HepG2 (cell line): ENCODE measurements around the gene HHATL. TPM values are rescaled to one million over a fixed set of nuclear protein-coding genes. Genes with fewer than 3 reads are reported as not detected.

ENCODE experiments used
- ATAC-seq: fragments of 200-7000 bp; cut with Tn5 transposase; 3 replicates; pipeline ENCODE4 v1.9.1; 2020; ENCODE audit warnings: mild to moderate bottlenecking, moderate library complexity
- BruUV-seq: library from RNA; stranded (reverse); fragments of 400-500 nt; replicated peaks from 2 replicates; lab custom pipeline; 2021; lab: Mats Ljungman, UMichigan
- CTCF ChIA-PET: fragments of 300-600 bp; formaldehyde crosslinking; extraction: SDS; loops from one replicate; lab custom pipeline; 2021; ENCODE audit warnings: low total read pairs, inconsistent platforms, low intra/inter-chr PET ratio; lab: Yijun Ruan, JAX
- POLR2A ChIA-PET: fragments of 350-600 bp; sonication (Branson Sonifier 250); formaldehyde crosslinking; loops from one replicate; lab custom pipeline; 2020; ENCODE audit warnings: antibody characterized with exemption, inconsistent platforms; lab: Yijun Ruan, JAX
- DNase-seq: peaks from one replicate; pipeline ENCODE4 v3.0.0-alpha.2; 2015; ENCODE audit warnings: low spot score
- FAIRE-seq: peaks from 3 replicates; lab custom pipeline; 2011; peaks lifted over from hg19 to GRCh38; lab: Jason Lieb, UNC
- H2AFZ ChIP-seq: one replicate; pipeline ENCODE4 v1.6.1; 2011; ENCODE audit warnings: low read length, inconsistent platforms
- H3K27ac ChIP-seq: fragments of 300-600 bp; 3 replicates; pipeline ENCODE4 v1.8.0; 2011; ENCODE audit warnings: mixed run types, mild to moderate bottlenecking, mixed read lengths, low read length, inconsistent platforms; ENCODE audit not compliant: insufficient read depth; ENCODE audit errors: extremely low read length
- H3K27me3 ChIP-seq, 2 experiments: fragments of 200-600 bp in 1 of 2; 2 replicates in 1 of 2; 3 replicates in 1 of 2; pipeline versions ENCODE4 v1.6.0 to v1.8.0; 2011; ENCODE audit warnings: low read length in 2 of 2, mild to moderate bottlenecking in 2 of 2, moderate library complexity in 2 of 2, inconsistent platforms in 1 of 2; ENCODE audit not compliant: insufficient read depth in 2 of 2, control insufficient read depth in 1 of 2
- H3K36me3 ChIP-seq, 2 experiments: fragments of 200-600 bp in 1 of 2; replicated peaks in 1 of 2; 2 replicates in 1 of 2; 3 replicates in 1 of 2; pipeline versions ENCODE4 v1.5.1 to v1.8.0; 2011; ENCODE audit warnings: low read length in 2 of 2, inconsistent platforms in 1 of 2; ENCODE audit not compliant: insufficient read depth in 2 of 2, control insufficient read depth in 1 of 2
- H3K4me1 ChIP-seq: 2 replicates; pipeline ENCODE4 v1.5.1; 2012; ENCODE audit warnings: low read length, inconsistent platforms; ENCODE audit not compliant: insufficient read depth
- H3K4me2 ChIP-seq: 2 replicates; pipeline ENCODE4 v1.6.0; 2011; ENCODE audit warnings: low read depth, low read length, inconsistent platforms
- H3K4me3 ChIP-seq, 3 experiments: fragments of 200-600 bp in 1 of 3; sonication (generic), shearing (Covaris generic) in 1 of 3; replicated peaks in 1 of 3; 2 replicates each; pipeline ENCODE4 v1.5.1; 2011 to 2016; ENCODE audit warnings: low read length in 3 of 3, inconsistent platforms in 2 of 3, low read depth in 2 of 3, mild to moderate bottlenecking in 2 of 3, control low read depth in 1 of 3, mixed read lengths in 1 of 3; ENCODE audit not compliant: insufficient read depth in 1 of 3
- H3K79me2 ChIP-seq: one replicate; pipeline ENCODE4 v1.6.1; 2011; ENCODE audit warnings: low read length, inconsistent platforms; ENCODE audit not compliant: insufficient read depth
- H3K9ac ChIP-seq: 2 replicates; pipeline ENCODE4 v1.6.0; 2011; ENCODE audit warnings: mild to moderate bottlenecking, low read depth, low read length, inconsistent platforms; ENCODE audit not compliant: insufficient read depth
- H3K9me3 ChIP-seq: 2 replicates; pipeline ENCODE4 v1.5.1; 2012; ENCODE audit warnings: mild to moderate bottlenecking, low read length
- H4K20me1 ChIP-seq: 2 replicates; pipeline ENCODE4 v1.6.0; 2011; ENCODE audit warnings: inconsistent platforms, mild to moderate bottlenecking, low read length, moderate library complexity; ENCODE audit not compliant: insufficient read depth
- ESRRA ChIP-seq: sonication (generic); formaldehyde crosslinking; IDR thresholded peaks from 2 replicates; pipeline ENCODE4 v1.5.1; 2020; ENCODE audit warnings: mild to moderate bottlenecking, low read depth, missing genetic modification reagents
- SALL2 ChIP-seq: sonication (generic); formaldehyde crosslinking; IDR thresholded peaks from 2 replicates; pipeline ENCODE4 v1.8.1; 2023; ENCODE audit warnings: mild to moderate bottlenecking, missing genetic modification reagents, inconsistent platforms
- ZBTB3 ChIP-seq: sonication (generic); formaldehyde crosslinking; IDR thresholded peaks from 2 replicates; pipeline ENCODE4 v1.4.0; 2020; ENCODE audit warnings: low read depth, mild to moderate bottlenecking, moderate library complexity, missing genetic modification reagents, borderline replicate concordance
- ZNF3 ChIP-seq: IDR thresholded peaks from 2 replicates; pipeline ENCODE4 v1.7.0; 2017; ENCODE audit warnings: inconsistent platforms
- ZNF33B ChIP-seq: sonication (generic); formaldehyde crosslinking; IDR thresholded peaks from 2 replicates; pipeline ENCODE4 v1.5.1; 2020; ENCODE audit warnings: mild to moderate bottlenecking, missing genetic modification reagents
- ZNF766 ChIP-seq: sonication (generic); formaldehyde crosslinking; IDR thresholded peaks from 2 replicates; pipeline ENCODE4 v1.5.0; 2020; ENCODE audit warnings: missing genetic modification reagents, borderline replicate concordance
- WGBS: methylation state at CpG from one replicate; pipeline ENCODE4 v1.1.6; 2017; ENCODE audit warnings: low lambda C conversion rate; 5-methylcytosine and 5-hydroxymethylcytosine counted together
- in situ Hi-C: cut with HindIII; loops from 2 replicates; pipeline ENCODE4 v1.10.0; 2017; ENCODE audit warnings: low pct_unique_long_range_greater_than_20kb; ENCODE audit not compliant: extremely low pct_ligation_motif_present
- intact Hi-C: fragments of 100-400 bp; cut with micrococcal nuclease; formaldehyde crosslinking; loops from one replicate; pipeline ENCODE4 v1.10.0; 2022; ENCODE audit not compliant: unreplicated experiment
- polyA plus RNA-seq, 8 experiments: library from polyadenylated mRNA; depleted of rRNA in 3 of 8; stranded (reverse) in 7 of 8; unstranded in 1 of 8; fragments of >200 nt; fragmentation: Illumina TruSeq in 4 of 8; extraction: Trizol in 4 of 8; gene quantifications; 2 replicates each; pipeline versions ENCODE4 v1.2.1 to v1.2.3, GENCODE V29; 2011 to 2016; ENCODE audit warnings: low read depth in 4 of 8, missing spikeins in 1 of 8, mixed read lengths in 1 of 8; ENCODE audit not compliant: insufficient read depth in 1 of 8
- total RNA-seq, 5 experiments: library from RNA; depleted of rRNA; stranded (reverse); fragments of >200 nt; fragmentation: Illumina TruSeq; extraction: Trizol; gene quantifications; 2 replicates each; pipeline ENCODE4 v1.2.3, GENCODE V29; 2016; ENCODE audit warnings: low read depth in 1 of 5
- TF ChIP-seq, protein P1 (sequence below): sonication (generic); formaldehyde crosslinking; IDR thresholded peaks from 2 replicates; pipeline ENCODE4 v1.9.0; 2021; ENCODE audit warnings: missing genetic modification reagents, borderline replicate concordance
- TF ChIP-seq, protein P2 (sequence below): sonication (generic); formaldehyde crosslinking; IDR thresholded peaks from 2 replicates; pipeline ENCODE4 v1.4.0; 2020; ENCODE audit warnings: low read depth, mild to moderate bottlenecking, missing genetic modification reagents
- TF ChIP-seq, protein P3 (sequence below), 2 experiments: IDR thresholded peaks; 2 replicates each; pipeline ENCODE4 v1.6.1; 2011 to 2012; ENCODE audit warnings: low read length in 2 of 2, borderline replicate concordance in 1 of 2, low read depth in 1 of 2, mild to moderate bottlenecking in 1 of 2, moderate library complexity in 1 of 2

HHATL gene
- total and polyA plus RNA-seq, 2 of the 13 experiments (the other 11 are each of a cell fraction or from before 2014, with no cell fraction given), result 0.26 TPM; not detected in 1

DNA sequence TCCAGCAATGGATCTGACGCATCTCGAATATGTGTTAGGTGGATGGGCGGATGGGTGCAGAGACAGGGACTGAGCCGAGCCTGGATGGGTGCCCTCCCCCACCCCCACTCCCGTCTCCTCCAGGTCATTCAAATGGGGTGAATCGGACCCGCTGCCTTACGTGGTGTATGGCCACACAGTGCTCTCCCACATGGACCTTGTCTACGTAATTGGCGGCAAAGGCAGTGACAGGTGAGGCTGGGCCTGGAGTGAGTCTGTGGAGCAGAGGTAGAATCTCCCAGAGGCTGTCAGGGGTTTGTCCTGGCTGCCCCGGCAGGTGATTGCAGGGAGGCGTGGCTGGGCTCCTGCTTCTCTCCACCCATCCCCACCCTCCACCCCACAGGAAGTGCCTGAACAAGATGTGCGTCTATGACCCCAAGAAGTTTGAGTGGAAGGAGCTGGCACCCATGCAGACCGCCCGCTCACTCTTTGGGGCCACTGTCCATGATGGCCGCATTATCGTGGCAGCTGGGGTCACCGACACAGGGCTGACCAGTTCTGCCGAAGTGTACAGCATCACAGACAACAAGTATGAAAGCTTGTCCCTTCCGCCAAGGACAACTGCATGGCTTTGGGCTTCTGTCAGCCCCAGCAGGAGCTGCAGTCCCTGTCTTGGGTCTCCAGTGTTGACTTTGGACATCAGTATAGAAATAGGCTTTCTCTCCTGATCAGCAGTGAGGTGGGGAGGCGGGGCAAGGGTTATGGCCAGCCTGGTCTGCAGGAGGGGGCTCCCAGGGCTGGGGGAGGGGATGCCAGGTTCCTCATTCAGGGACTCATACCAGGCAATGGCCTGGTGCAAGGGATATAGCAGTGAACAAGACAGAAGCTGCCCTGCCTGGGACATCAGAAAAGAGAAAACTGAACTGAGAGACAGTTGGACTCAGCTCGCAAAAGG, 13.8 kb downstream of the HHATL start:
- H3K9me3 ChIP-seq, result no peaks in the 10 kb centered on the region
- no peak overlapping the region for H2AFZ ChIP-seq
- POLR2A ChIA-PET, result interaction anchor here (1.4 kb wide), 1 partner anchor 88 kb away, joined by 4 read pairs; the partner anchor contains the start of gene NKTR
- H3K27ac ChIP-seq, result no peak overlapping the region
- intact Hi-C loops (no loop called here), in situ Hi-C loops (no loop called here)
- no peak overlapping the region for H3K4me2 ChIP-seq
- no peaks in the 10 kb centered on the region for H4K20me1 ChIP-seq
- no peaks in the 10 kb centered on the region; the same call in 1 of the 2 replicates for H3K4me1 ChIP-seq
- 59% methylated on average over 17 of the region's 22 CpGs for WGBS
- H3K27me3 ChIP-seq, result peaks cover 2 to 54% of the 10 kb centered on the region in 2 experiments; a peak in 3 of 5 replicates
- no peak for DNase-seq
- H3K4me3 ChIP-seq, result no peak overlapping the region
- no peaks in the 10 kb centered on the region for H3K79me2 ChIP-seq
- TF ChIP-seq SALL2 (CRISPR knock-in tag) (no peak), ESRRA (no peak), ZNF33B (CRISPR knock-in tag) (no peak), ZNF3 (CRISPR knock-in tag) (no peak), ZNF766 (CRISPR knock-in tag) (no peak), ZBTB3 (CRISPR knock-in tag) (no peak)
- TF ChIP-seq, protein P1, sequence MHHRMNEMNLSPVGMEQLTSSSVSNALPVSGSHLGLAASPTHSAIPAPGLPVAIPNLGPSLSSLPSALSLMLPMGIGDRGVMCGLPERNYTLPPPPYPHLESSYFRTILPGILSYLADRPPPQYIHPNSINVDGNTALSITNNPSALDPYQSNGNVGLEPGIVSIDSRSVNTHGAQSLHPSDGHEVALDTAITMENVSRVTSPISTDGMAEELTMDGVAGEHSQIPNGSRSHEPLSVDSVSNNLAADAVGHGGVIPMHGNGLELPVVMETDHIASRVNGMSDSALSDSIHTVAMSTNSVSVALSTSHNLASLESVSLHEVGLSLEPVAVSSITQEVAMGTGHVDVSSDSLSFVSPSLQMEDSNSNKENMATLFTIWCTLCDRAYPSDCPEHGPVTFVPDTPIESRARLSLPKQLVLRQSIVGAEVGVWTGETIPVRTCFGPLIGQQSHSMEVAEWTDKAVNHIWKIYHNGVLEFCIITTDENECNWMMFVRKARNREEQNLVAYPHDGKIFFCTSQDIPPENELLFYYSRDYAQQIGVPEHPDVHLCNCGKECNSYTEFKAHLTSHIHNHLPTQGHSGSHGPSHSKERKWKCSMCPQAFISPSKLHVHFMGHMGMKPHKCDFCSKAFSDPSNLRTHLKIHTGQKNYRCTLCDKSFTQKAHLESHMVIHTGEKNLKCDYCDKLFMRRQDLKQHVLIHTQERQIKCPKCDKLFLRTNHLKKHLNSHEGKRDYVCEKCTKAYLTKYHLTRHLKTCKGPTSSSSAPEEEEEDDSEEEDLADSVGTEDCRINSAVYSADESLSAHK (CRISPR knock-in tag), result no peak
- TF ChIP-seq, protein P2, sequence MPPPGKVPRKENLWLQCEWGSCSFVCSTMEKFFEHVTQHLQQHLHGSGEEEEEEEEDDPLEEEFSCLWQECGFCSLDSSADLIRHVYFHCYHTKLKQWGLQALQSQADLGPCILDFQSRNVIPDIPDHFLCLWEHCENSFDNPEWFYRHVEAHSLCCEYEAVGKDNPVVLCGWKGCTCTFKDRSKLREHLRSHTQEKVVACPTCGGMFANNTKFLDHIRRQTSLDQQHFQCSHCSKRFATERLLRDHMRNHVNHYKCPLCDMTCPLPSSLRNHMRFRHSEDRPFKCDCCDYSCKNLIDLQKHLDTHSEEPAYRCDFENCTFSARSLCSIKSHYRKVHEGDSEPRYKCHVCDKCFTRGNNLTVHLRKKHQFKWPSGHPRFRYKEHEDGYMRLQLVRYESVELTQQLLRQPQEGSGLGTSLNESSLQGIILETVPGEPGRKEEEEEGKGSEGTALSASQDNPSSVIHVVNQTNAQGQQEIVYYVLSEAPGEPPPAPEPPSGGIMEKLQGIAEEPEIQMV, result no peak
- TF ChIP-seq, protein P3, sequence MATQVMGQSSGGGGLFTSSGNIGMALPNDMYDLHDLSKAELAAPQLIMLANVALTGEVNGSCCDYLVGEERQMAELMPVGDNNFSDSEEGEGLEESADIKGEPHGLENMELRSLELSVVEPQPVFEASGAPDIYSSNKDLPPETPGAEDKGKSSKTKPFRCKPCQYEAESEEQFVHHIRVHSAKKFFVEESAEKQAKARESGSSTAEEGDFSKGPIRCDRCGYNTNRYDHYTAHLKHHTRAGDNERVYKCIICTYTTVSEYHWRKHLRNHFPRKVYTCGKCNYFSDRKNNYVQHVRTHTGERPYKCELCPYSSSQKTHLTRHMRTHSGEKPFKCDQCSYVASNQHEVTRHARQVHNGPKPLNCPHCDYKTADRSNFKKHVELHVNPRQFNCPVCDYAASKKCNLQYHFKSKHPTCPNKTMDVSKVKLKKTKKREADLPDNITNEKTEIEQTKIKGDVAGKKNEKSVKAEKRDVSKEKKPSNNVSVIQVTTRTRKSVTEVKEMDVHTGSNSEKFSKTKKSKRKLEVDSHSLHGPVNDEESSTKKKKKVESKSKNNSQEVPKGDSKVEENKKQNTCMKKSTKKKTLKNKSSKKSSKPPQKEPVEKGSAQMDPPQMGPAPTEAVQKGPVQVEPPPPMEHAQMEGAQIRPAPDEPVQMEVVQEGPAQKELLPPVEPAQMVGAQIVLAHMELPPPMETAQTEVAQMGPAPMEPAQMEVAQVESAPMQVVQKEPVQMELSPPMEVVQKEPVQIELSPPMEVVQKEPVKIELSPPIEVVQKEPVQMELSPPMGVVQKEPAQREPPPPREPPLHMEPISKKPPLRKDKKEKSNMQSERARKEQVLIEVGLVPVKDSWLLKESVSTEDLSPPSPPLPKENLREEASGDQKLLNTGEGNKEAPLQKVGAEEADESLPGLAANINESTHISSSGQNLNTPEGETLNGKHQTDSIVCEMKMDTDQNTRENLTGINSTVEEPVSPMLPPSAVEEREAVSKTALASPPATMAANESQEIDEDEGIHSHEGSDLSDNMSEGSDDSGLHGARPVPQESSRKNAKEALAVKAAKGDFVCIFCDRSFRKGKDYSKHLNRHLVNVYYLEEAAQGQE (IDR thresholded peaks at IDR 0.05; ENCODE audit: borderline replicate concordance in 1 of 2, low read depth in 1 of 2, low read length in 2 of 2), result no peak
- no peak for FAIRE-seq
- BruUV-seq, result no TSS peak
- H3K36me3 ChIP-seq, result no peaks in the 10 kb centered on the region
- CTCF ChIA-PET, result no interaction called here
- no peak for ATAC-seq
- no peak overlapping the region for H3K9ac ChIP-seq
